ACHN (cell line): Measurements from ENCODE around the gene XCL1.
"Not testable (repeated sequence)": the region's sequence is repeated elsewhere in the genome, so short reads cannot be mapped to it uniquely, and the experiment has no call there.

Experiments
- DNase-seq: peaks from one replicate; pipeline ENCODE4 v3.0.0-alpha.2; 2015
- in situ Hi-C: cut with HindIII; loops from 2 replicates; pipeline ENCODE4 v1.10.0; 2017; ENCODE audit warnings: low sequenced_read_pairs, low pct_ligation_motif_present, low pct_unique_long_range_greater_than_20kb

The XCL1 gene

DNA sequence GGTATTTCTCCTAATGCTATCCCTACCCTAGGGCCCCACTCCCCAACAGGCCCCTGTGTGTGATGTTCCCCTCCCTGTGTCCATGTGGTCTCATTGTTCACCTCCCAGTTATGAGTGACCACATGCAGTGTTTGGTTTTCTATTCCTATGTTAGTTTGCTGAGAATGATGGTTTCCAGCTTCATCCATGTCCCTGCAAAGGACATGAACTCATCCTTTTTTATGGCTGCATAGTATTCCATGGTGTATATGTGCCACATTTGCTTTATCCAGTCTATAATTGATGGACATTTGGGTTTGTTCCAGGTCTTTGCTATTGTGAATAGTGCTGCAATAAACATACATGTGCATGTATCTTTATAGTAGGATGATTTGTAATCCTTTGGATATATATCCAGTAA lies 19.0 kb downstream of the XCL1 start:
- DNase-seq, in situ Hi-C loops: not testable (repeated sequence)

DNA sequence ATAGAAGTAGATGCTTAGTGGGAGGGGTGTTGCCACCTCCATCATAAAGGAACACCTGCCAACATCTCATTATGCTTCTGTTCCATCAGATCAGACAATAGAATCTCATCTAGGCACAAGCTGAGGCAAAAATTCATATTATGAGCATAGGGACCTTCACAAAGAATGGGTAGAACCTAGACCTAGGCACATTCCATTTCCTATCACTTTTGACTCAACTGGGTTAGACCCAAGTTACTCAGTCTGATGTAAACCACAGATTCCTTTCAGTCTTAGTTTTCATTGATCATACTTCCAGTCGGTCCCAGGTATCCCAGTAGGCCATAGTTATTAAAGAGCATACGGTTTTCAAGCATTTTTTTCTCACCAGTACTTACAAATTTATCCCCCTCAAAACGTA lies 21.7 kb downstream of the XCL1 start:
- DNase-seq: no peak
- in situ Hi-C loops: no loop called here

GRCh38 chr1:168598892-168599291 lies 22.5 kb downstream of the XCL1 start:
- in situ Hi-C loops: no loop called here
- no peak for DNase-seq

- in situ Hi-C loops: no loop called here
- DNase-seq: no peak
Observed at GRCh38 chr1:168599641-168600040, 23.2 kb downstream of the XCL1 start.

GRCh38 chr1:168601051-168601450 lies 24.6 kb downstream of the XCL1 start:
- in situ Hi-C loops: no loop called here
- no peak for DNase-seq

- in situ Hi-C loops: no loop called here
- DNase-seq: peak; percentile 70
Observed at GRCh38 chr1:168603501-168604110, 27.2 kb downstream of the XCL1 start.

DNA sequence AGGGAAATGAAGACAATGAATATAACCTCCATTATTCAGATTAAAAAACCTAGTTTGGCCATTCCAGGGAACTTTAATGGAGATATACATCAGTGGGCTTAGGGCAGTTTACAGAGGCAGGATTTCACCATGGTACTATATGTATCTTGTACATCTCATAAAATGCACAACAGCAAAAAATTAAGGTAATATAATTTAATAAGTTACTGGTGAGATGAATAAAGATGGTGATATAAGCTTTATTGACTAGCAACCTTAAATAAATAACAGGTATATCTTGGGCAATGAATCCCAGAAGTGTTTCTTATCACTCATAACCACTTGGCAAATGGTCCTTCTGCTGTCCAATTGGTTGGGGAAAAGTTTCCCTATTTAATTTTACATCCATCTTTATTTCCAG lies 29.0 kb downstream of the XCL1 start:
- in situ Hi-C loops: no loop called here

DNA sequence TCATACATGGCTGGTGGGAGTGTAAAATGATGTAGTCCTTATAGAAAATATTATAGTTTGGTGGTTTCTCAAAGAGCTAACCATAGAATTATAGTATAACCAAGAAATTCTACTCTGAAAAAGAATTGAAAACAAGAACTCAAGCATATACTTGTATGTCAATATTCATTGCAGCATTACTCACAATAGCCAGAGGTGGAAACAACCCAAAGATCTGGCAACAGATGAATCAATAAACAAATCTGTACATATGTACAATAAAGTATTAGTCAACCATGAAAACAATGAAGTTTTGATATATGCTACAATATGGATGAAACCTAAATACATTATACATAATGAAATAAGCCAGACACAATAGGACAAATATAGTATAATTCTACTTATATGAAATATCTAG lies 29.7 kb downstream of the XCL1 start:
- in situ Hi-C loops: no loop called here

More for the DNA sequence above, 29.0 kb downstream of the XCL1 start:
- DNase-seq: no peak

DNA sequence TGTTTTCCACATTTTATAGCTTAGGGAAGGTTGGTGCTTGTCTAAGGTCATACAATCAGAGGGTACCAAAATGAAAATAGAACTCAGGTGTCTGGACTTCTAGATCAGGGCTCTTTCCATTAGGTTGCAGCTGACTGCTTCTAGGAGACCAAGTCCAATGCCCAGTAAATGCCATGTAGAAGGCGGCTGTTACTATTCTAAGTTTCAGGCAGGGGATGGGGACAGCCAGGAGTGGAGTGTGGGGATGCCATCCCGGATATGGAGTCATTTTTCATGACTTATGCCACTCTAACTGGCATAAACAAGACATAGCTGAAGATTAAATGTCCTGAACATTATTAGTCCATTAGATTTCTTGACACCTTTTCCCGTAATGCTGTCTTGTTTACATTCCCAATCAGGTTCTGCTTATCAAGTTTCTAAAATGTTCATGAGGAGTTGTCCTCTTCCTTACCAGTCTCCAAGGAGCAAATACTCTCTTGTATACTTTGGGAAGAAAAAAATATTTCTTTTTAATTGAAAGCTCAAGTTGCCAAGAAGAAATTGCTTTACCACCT lies 31.5 kb downstream of the XCL1 start:
- in situ Hi-C loops: no loop called here
- DNase-seq: no peak

More for the DNA sequence above, 29.7 kb downstream of the XCL1 start:
- DNase-seq: no peak

DNA sequence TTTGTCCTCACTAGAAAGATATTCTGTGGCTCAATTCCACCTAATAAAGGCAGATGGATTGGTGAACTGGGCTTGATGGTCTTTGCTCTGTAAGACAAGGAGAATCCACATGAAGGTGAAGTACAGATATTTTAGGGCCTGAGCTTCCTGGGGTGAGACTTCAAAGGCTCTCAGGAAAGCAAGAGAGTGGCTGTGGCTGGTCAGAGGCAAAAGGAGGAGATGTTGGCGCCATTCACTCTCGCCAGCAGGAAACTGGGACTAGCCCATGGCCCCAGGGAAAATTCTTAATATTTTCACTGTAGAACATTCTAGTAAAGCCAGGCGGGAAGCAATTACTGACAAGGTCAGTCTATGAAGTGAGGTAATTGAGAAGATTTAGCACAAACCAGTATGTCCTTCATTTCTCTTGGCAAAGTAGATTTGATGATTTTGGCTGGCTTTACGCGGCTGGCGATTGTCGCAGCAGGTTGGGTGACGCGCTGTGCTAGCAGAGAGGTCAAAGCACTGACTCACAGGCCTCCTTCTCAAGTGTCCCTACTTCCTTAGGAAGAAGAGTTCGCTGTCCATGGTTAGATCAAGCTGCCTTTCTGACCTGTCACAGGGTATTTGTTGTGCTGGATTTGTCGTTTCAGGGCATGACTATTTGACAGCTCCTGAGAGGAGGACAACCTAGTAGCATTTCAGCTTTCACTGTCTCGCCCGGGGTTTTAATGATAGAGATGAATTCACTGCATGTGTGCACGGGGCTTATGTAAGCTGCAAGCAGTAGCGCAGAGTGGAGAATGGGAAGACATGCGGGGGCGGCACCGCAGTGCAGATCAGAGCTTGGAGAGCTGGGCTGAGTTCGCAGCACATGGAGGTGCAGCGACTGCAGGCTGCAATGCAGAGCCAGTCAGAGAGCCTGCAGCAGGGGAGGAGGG lies 32.7 kb downstream of the XCL1 start:
- in situ Hi-C loops: no loop called here

GRCh38 chr1:168609741-168610510 lies 33.5 kb downstream of the XCL1 start:
- no peak for DNase-seq
- in situ Hi-C loops: no loop called here

More for the DNA sequence above, 32.7 kb downstream of the XCL1 start:
- DNase-seq: no peak

GRCh38 chr1:168613038-168613451 lies 36.6 kb downstream of the XCL1 start:
- DNase-seq: no peak
- in situ Hi-C loops: no loop called here

DNA sequence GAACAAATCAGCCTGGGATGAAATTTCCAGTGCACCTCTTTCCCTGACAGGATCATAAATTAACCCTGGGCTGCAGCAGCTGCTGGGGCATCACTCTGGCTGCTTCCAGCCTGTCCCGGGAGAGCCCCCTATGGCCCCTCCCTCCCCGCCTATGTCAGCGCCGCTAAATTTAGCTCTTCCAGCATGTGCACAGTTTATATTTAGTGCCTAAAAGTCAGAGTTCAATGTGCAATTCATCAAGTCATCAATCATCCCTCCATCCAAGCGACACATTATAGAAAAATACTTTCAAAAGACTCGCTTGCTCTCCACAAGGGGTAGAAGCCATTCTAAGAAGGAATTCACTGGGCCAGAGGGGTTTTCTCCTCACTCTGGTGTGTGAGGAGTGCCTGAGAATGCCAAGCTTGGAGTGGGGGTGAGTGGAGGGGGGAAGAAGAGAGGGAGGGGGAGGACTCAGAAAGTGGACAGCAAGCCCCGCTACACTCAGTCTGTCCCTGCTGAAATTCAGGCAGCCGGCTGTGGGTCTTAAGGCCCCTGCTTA lies 37.4 kb downstream of the XCL1 start:
- no peak for DNase-seq
- in situ Hi-C loops: no loop called here

- DNase-seq: no peak
- in situ Hi-C loops: no loop called here
Observed at GRCh38 chr1:168614235-168614634, 37.8 kb downstream of the XCL1 start.

GRCh38 chr1:168615965-168616364 lies 39.6 kb downstream of the XCL1 start:
- in situ Hi-C loops: no loop called here
- no peak for DNase-seq

- in situ Hi-C loops: no loop called here
- DNase-seq: no peak
Observed at GRCh38 chr1:168617974-168618750, 41.8 kb downstream of the XCL1 start.

- no peak for DNase-seq
- in situ Hi-C loops: no loop called here
Observed at GRCh38 chr1:168618886-168619285, 42.5 kb downstream of the XCL1 start.

GRCh38 chr1:168621356-168621755 lies 45.0 kb downstream of the XCL1 start:
- no peak for DNase-seq

More at GRCh38 chr1:168621356-168621755, 45.0 kb downstream of the XCL1 start:
- in situ Hi-C loops: no loop called here
